Mesenchymal stem cell (in vitro differentiated cells and primary cell): Measurements from ENCODE around the gene GRK4.

Experiments used
- DNase-seq: peaks from one replicate; pipeline ENCODE4 v3.0.0-alpha.2; 2013
- H2AFZ ChIP-seq: one replicate; pipeline ENCODE4 v1.6.1; 2013; ENCODE audit warnings: low read depth, mild to moderate bottlenecking, control low read depth, inconsistent platforms, low read length, moderate library complexity
- H2AK5ac ChIP-seq: 2 replicates; pipeline ENCODE4 v1.6.1; 2013; ENCODE audit warnings: low read length, moderate library complexity, mild to moderate bottlenecking, inconsistent platforms; ENCODE audit not compliant: severe bottlenecking
- H2BK120ac ChIP-seq: one replicate; pipeline ENCODE4 v1.6.1; 2013; ENCODE audit warnings: low read depth, mild to moderate bottlenecking, inconsistent platforms, low read length, moderate library complexity
- H2BK12ac ChIP-seq, 2 experiments: one replicate each; pipeline ENCODE4 v1.6.1; 2013; ENCODE audit warnings: inconsistent platforms in 2 of 2, low read length in 2 of 2, mild to moderate bottlenecking in 2 of 2, moderate library complexity in 2 of 2, control low read depth in 1 of 2
- H2BK15ac ChIP-seq: one replicate; pipeline ENCODE4 v1.6.1; 2013; ENCODE audit warnings: mild to moderate bottlenecking, low read depth, inconsistent platforms; ENCODE audit not compliant: poor library complexity, severe bottlenecking
- H2BK5ac ChIP-seq: 2 replicates; pipeline ENCODE4 v1.6.1; 2013; ENCODE audit warnings: low read depth, mild to moderate bottlenecking, low read length, control low read depth, inconsistent platforms; ENCODE audit not compliant: poor library complexity, severe bottlenecking
- H3K14ac ChIP-seq, 2 experiments: one replicate each; pipeline ENCODE4 v1.6.1; 2013; ENCODE audit warnings: inconsistent platforms in 2 of 2, low read length in 2 of 2, control low read depth in 1 of 2, mild to moderate bottlenecking in 1 of 2, moderate library complexity in 1 of 2
- H3K18ac ChIP-seq, 2 experiments: one replicate each; pipeline ENCODE4 v1.6.1; 2013; ENCODE audit warnings: inconsistent platforms in 2 of 2, low read length in 2 of 2, control low read depth in 1 of 2, low read depth in 1 of 2, mild to moderate bottlenecking in 1 of 2
- H3K23ac ChIP-seq, 2 experiments: one replicate each; pipeline ENCODE4 v1.6.1; 2013; ENCODE audit warnings: inconsistent platforms in 2 of 2, low read length in 2 of 2, mild to moderate bottlenecking in 2 of 2, moderate library complexity in 2 of 2, control low read depth in 1 of 2
- H3K27ac ChIP-seq: 2 replicates; pipeline ENCODE4 v1.5.1; 2013; ENCODE audit warnings: mild to moderate bottlenecking, moderate library complexity, low read length, control low read depth, inconsistent platforms; ENCODE audit not compliant: poor library complexity, severe bottlenecking
- H3K27me3 ChIP-seq, 2 experiments: 2 replicates each; pipeline versions ENCODE4 v1.6.1 to v1.7.0; 2013; ENCODE audit warnings: low read length in 2 of 2, mild to moderate bottlenecking in 2 of 2, moderate library complexity in 2 of 2, control low read depth in 1 of 2, inconsistent platforms in 1 of 2; ENCODE audit not compliant: control insufficient read depth in 1 of 2, insufficient read depth in 1 of 2
- H3K36me3 ChIP-seq, 2 experiments: 2 replicates each; pipeline versions ENCODE4 v1.6.1 to v1.7.0; 2013; ENCODE audit warnings: low read length in 2 of 2, control low read depth in 1 of 2, inconsistent platforms in 1 of 2, low read depth in 1 of 2, mild to moderate bottlenecking in 1 of 2; ENCODE audit not compliant: insufficient read depth in 2 of 2, control insufficient read depth in 1 of 2
- H3K4ac ChIP-seq, 2 experiments: one replicate each; pipeline ENCODE4 v1.6.1; 2013; ENCODE audit warnings: inconsistent platforms in 2 of 2, low read length in 2 of 2, mild to moderate bottlenecking in 2 of 2, moderate library complexity in 2 of 2, control low read depth in 1 of 2, low read depth in 1 of 2
- H3K4me1 ChIP-seq: 2 replicates; pipeline ENCODE4 v1.6.1; 2013; ENCODE audit warnings: low read depth, low read length, control low read depth; ENCODE audit not compliant: control insufficient read depth, insufficient read depth
- H3K4me2 ChIP-seq: 2 replicates; pipeline ENCODE4 v1.6.1; 2013; ENCODE audit warnings: low read length, mild to moderate bottlenecking, inconsistent platforms; ENCODE audit not compliant: poor library complexity, severe bottlenecking
- H3K4me3 ChIP-seq, 2 experiments: 2 replicates each; pipeline versions ENCODE4 v1.5.1 to v1.7.0; 2013; ENCODE audit warnings: low read length in 2 of 2, mild to moderate bottlenecking in 2 of 2, control low read depth in 1 of 2, low read depth in 1 of 2; ENCODE audit not compliant: insufficient read depth in 1 of 2
- H3K79me1 ChIP-seq: replicated peaks from 2 replicates; pipeline ENCODE4 v1.6.1; 2013; ENCODE audit warnings: mild to moderate bottlenecking, control low read depth, low read length, inconsistent platforms; ENCODE audit not compliant: poor library complexity, severe bottlenecking
- H3K9ac ChIP-seq: 2 replicates; pipeline ENCODE4 v1.7.0; 2013; ENCODE audit warnings: mild to moderate bottlenecking, low read length, moderate library complexity
- H3K9me3 ChIP-seq: 2 replicates; pipeline ENCODE4 v1.7.0; 2013; ENCODE audit warnings: mild to moderate bottlenecking, low read length; ENCODE audit not compliant: control insufficient read depth
- H4K8ac ChIP-seq: one replicate; pipeline ENCODE4 v1.6.1; 2013; ENCODE audit warnings: inconsistent platforms, mild to moderate bottlenecking, low read length, moderate library complexity
- H4K91ac ChIP-seq: one replicate; pipeline ENCODE4 v1.6.1; 2013; ENCODE audit warnings: mild to moderate bottlenecking, low read length, inconsistent platforms
- WGBS: methylation state at CpG from one replicate; pipeline ENCODE4 v1.1.7; 2013; ENCODE audit warnings: mixed read lengths; 5-methylcytosine and 5-hydroxymethylcytosine counted together

The GRK4 gene

DNA sequence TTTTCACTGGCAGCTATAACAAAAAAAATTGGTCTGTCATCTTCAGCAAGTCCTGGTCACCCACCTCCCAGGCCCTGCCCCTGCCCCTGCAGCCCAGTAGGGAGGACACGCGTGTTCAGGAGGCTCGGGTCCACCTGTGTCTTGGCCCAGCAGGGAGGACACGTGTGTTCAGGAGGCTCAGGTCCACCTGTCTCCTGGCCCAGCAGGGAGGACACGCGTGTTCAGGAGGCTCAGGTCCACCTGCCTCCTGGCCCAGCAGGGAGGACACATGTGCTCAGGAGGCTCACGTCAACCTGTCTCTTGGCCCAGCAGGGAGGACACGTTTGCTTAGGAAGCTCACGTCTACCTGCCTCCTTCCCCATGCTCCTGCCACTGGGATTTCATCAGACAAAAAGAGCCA, 66.1 kb downstream of the GRK4 start:
- no peak overlapping the region for H2AK5ac ChIP-seq
- H2BK15ac ChIP-seq, result no peak overlapping the region
- no peak overlapping the region for H3K9ac ChIP-seq
- H2BK120ac ChIP-seq, result no peak overlapping the region
- no peak overlapping the region for H4K8ac ChIP-seq
- no peak overlapping the region for H2AFZ ChIP-seq
- no peak overlapping the region for H3K4ac ChIP-seq
- WGBS, result 96% methylated on average over 7 of the region's 9 CpGs
- peak overlapping the region; percentile 71 for H4K91ac ChIP-seq
- H3K23ac ChIP-seq, result no peak overlapping the region
- H3K18ac ChIP-seq, result no peak overlapping the region
- no peak overlapping the region for H2BK5ac ChIP-seq
- H3K4me3 ChIP-seq, result peak overlapping the region in 1 of 2 experiments; percentile 23
- DNase-seq, result no peak
- H3K27me3 ChIP-seq, result peaks cover 0 to 35% of the 10 kb centered on the region in 2 experiments
- no peak overlapping the region for H3K27ac ChIP-seq
- no peaks in the 10 kb centered on the region for H3K36me3 ChIP-seq
- H3K79me1 ChIP-seq, result no peaks in the 10 kb centered on the region
- H3K14ac ChIP-seq, result no peak overlapping the region
- no peak overlapping the region for H3K4me2 ChIP-seq
- H2BK12ac ChIP-seq, result no peak overlapping the region
- H3K4me1 ChIP-seq, result peaks cover 1% of the 10 kb centered on the region
- no peaks in the 10 kb centered on the region for H3K9me3 ChIP-seq

DNA sequence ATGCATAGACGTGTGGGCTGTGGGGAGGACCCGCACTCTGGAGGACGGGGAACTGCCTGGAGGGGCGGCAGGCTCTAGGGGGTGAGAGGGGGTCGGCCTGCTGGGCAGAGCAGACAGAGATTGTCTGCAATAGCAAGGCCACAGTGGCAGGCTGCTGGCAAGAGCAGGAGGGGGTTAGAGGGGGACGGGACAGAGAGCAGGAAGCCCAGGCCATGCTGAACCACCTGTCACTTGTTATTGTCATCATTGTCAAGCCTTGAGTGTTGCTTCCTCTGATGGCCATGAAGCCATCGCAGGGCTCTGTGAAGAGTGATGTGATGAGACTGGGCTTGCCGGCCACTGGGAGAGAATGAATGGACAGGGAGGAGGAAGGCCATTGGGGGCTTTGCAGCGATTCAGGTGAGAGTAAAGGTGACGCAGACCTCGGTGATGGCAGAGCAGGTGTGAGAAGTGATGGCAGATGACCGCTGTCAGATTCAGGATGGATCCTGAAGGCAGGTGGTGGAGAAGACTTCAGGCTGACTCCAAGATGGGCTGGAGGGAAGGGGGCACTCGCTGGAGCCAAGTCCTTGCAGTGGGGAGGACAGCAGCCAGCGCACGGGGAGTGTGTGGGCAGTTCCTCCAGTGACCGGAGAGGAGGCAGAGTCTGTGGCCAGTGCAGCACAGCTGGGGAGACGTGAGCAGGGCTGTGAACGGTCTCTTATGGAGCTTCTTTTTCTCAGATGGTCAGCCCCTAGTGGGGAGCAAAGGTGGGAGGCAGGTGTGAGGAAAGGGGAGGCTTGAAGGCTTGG, 67.4 kb downstream of the GRK4 start:
- H3K4me3 ChIP-seq, result no peak overlapping the region
- H2BK120ac ChIP-seq, result no peak overlapping the region
- peak overlapping the region in 1 of 2 experiments; percentile 19 for H3K14ac ChIP-seq
- no peak overlapping the region for H4K91ac ChIP-seq
- no peak overlapping the region for H3K23ac ChIP-seq
- peaks cover 0 to 40% of the 10 kb centered on the region in 2 experiments for H3K27me3 ChIP-seq
- no peak overlapping the region for H3K4me2 ChIP-seq
- H3K9me3 ChIP-seq, result no peaks in the 10 kb centered on the region
- H2BK5ac ChIP-seq, result no peak overlapping the region
- no peaks in the 10 kb centered on the region for H3K79me1 ChIP-seq
- no peak for DNase-seq
- WGBS, result 87% methylated on average over 18 of the region's 18 CpGs
- no peaks in the 10 kb centered on the region for H3K36me3 ChIP-seq
- no peak overlapping the region for H3K27ac ChIP-seq
- H2BK15ac ChIP-seq, result no peak overlapping the region
- no peak overlapping the region for H3K18ac ChIP-seq
- H2AFZ ChIP-seq, result no peak overlapping the region
- no peak overlapping the region for H4K8ac ChIP-seq
- no peak overlapping the region for H2AK5ac ChIP-seq
- H2BK12ac ChIP-seq, result no peak overlapping the region
- H3K4me1 ChIP-seq, result peaks cover 1% of the 10 kb centered on the region
- no peak overlapping the region for H3K4ac ChIP-seq
- no peak overlapping the region for H3K9ac ChIP-seq

DNA sequence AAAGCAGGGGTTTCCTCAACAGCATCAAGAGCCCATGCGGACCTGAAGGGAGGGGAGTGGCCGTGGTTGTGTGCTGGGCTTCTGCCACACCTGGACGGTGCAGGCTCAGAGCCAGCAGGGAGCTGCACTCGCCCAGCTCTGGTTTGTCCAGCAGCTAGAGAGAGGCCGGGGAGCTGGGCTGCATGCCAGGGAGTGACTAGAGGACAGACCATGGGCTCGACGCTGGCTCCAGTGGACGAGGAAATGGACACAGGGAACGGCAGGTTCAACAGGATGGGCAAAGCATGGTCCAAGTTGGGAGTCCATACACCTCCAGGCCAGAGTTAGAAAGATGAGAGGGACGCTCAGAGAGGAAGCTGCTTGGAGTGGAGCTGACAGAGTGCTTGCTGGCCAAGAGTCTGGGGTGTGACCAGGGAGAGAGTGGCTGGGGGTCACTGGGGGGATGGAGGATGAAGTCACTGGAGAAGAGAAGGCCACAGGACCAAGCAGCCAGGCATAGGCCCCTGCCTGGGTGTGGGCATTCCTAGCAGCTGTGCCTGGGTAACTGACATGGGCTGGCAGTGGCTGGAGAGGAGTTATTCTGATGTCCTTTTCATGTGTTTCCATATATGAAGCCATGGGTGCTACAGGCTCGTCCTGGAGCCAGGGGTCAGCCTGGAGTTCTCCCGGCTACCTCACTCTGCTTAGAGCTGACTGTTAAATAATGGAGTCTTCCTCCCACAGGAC, 68.1 kb downstream of the GRK4 start:
- H2BK5ac ChIP-seq, result no peak overlapping the region
- 85% methylated on average over 11 of the region's 12 CpGs for WGBS
- no peak overlapping the region for H2BK15ac ChIP-seq
- no peak overlapping the region for H3K4ac ChIP-seq
- H2BK120ac ChIP-seq, result no peak overlapping the region
- DNase-seq, result no peak
- no peak overlapping the region for H4K8ac ChIP-seq
- no peaks in the 10 kb centered on the region for H3K79me1 ChIP-seq
- no peak overlapping the region for H2AFZ ChIP-seq
- H3K27ac ChIP-seq, result no peak overlapping the region
- H2AK5ac ChIP-seq, result no peak overlapping the region
- peaks cover 1% of the 10 kb centered on the region for H3K4me1 ChIP-seq
- no peak overlapping the region for H2BK12ac ChIP-seq
- H3K9me3 ChIP-seq, result no peaks in the 10 kb centered on the region
- H3K14ac ChIP-seq, result no peak overlapping the region
- no peak overlapping the region for H3K4me3 ChIP-seq
- H4K91ac ChIP-seq, result no peak overlapping the region
- no peaks in the 10 kb centered on the region for H3K36me3 ChIP-seq
- H3K4me2 ChIP-seq, result no peak overlapping the region
- peaks cover 0 to 48% of the 10 kb centered on the region in 2 experiments for H3K27me3 ChIP-seq
- no peak overlapping the region for H3K18ac ChIP-seq
- no peak overlapping the region for H3K9ac ChIP-seq
- no peak overlapping the region for H3K23ac ChIP-seq

DNA sequence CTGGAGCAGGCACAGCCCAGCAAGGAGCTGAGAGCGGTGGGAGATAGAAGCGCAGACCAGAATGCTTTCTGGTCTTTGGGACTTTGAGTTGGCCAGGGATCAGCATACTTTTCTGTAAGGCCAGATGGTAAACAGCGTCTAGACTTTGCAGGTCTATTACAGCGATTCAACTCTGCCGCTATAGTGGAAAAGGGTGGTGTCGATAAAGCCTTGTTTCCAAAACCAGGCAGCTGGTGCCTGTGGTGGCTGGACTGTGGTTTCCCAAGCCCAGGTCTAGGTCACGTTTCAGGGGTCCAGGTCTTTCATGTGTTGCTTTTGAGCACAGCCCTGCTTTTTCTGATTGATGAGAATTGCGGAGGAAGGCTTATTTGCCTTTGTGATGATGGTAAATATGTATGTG, 70.9 kb downstream of the GRK4 start:
- Histone ChIP-seq H3K18ac (no peak overlapping the region), H2BK15ac (no peak overlapping the region), H3K27me3 (peaks cover 0 to 57% of the 10 kb centered on the region in 2 experiments), H3K9ac (no peak overlapping the region), H3K27ac (no peak overlapping the region), H4K91ac (no peak overlapping the region), H3K79me1 (no peaks in the 10 kb centered on the region), H3K23ac (no peak overlapping the region), H3K4me3 (no peak overlapping the region), H3K36me3 (no peaks in the 10 kb centered on the region), H2BK5ac (no peak overlapping the region), H2AFZ (no peak overlapping the region), H3K4me2 (no peak overlapping the region), H3K4me1 (peaks cover 1% of the 10 kb centered on the region), H2BK12ac (no peak overlapping the region), H4K8ac (no peak overlapping the region), H2BK120ac (no peak overlapping the region), H3K14ac (no peak overlapping the region), H3K4ac (no peak overlapping the region), H3K9me3 (no peaks in the 10 kb centered on the region), H2AK5ac (no peak overlapping the region)
- WGBS, result 85% methylated on average over 7 of the region's 8 CpGs
- DNase-seq, result no peak
